ENCODE results near the gene SLX4. TPM values are rescaled to one million over a fixed set of nuclear protein-coding genes. Genes with fewer than 3 reads are reported as not detected.

Gene SLX4
- total RNA-seq, 1 donor from 2014 or later: 12.0 TPM

DNA sequence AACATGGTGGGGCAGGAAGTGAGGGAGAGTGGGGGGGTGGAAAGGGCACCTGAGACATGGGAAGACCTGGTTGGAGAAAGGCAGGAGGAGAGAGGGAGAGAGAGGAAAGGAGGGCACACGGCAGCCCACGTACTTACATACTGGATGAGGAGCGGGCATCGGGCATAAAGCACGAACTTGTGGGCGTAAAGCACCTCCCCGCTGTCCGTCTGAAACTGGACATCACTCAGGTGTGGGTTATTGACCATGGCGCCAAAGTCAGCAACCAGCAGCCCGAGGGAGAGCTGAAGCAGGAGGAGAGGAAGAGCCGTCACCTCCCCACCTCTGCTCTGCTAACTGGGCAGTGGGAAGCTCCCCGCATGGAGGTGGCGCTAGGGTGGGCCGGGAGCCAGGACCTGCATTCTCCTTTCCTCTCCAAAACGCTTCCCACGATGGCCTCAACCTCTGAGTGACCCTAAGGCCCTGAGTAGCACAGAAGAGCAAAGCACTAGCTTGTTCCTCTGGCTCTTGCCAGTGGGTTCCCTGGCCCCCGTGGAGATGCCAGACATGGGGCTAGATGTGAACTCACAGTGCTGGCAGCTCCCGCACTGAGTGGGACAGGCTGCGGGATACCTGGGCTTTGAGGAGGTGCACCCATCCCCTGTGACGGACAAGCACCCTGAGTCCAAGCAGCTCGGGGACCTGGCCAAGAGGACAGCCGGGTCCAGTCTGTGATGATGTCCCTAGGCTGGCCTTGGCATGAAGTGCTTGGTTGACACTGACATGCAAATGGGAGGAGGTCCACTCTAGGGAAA lies 16.9 kb downstream of the SLX4 start:
- DNase-seq (ENCODE audit: low spot score in 2 of 2, unreplicated experiment in 2 of 2): no peak
- H3K9me3 Mint-ChIP-seq: no peaks in the 10 kb centered on the region
- peaks cover 28% of the 10 kb centered on the region for H3K36me3 Mint-ChIP-seq
- no peak for TF ChIP-seq CTCF (IDR thresholded peaks at IDR 0.05; ENCODE audit: unreplicated experiment)
- H3K27ac Mint-ChIP-seq: no peak overlapping the region
- H3K4me3 Mint-ChIP-seq: no peak overlapping the region
- no peaks in the 10 kb centered on the region for H3K4me1 Mint-ChIP-seq
- no peaks in the 10 kb centered on the region for H3K27me3 Mint-ChIP-seq (ENCODE audit: low read depth)

- no peak overlapping the region for H3K27ac Mint-ChIP-seq
- H3K9me3 Mint-ChIP-seq: no peaks in the 10 kb centered on the region
- H3K4me3 Mint-ChIP-seq: no peak overlapping the region
- no peak for TF ChIP-seq CTCF (IDR thresholded peaks at IDR 0.05; ENCODE audit: unreplicated experiment)
- DNase-seq (ENCODE audit: low spot score in 2 of 2, unreplicated experiment in 2 of 2): no peak
- no peaks in the 10 kb centered on the region for H3K4me1 Mint-ChIP-seq
- H3K27me3 Mint-ChIP-seq (ENCODE audit: low read depth): no peaks in the 10 kb centered on the region
- peaks cover 24% of the 10 kb centered on the region for H3K36me3 Mint-ChIP-seq
These were observed 18.8 kb downstream of the SLX4 start for GRCh38 chr16:3592559-3592958.

DNA sequence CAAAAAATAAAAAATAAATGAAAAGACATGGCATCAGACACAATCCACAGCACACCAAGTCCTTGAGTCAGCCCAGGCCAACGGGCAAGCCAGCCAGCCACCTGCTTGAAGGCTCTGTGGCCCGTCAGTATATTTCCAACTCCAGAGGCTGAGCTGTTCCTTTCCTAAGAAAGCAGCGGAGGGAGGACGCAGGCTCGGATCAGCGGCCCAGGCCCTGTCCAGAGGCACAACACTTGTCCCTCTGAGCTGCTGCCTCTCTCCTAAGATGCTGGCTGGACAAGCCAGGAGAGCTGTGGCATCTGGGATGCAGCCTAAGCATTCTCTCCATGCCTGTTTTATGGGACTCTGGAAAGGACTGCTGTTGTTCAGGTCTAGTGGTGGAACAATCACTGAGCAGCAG lies 19.4 kb downstream of the SLX4 start:
- Mint-ChIP-seq H3K36me3 (peaks cover 24% of the 10 kb centered on the region), H3K27me3 (ENCODE audit: low read depth) (no peaks in the 10 kb centered on the region), H3K4me1 (no peaks in the 10 kb centered on the region), H3K4me3 (no peak overlapping the region), H3K27ac (no peak overlapping the region), H3K9me3 (no peaks in the 10 kb centered on the region)
- TF ChIP-seq CTCF (IDR thresholded peaks at IDR 0.05; ENCODE audit: unreplicated experiment): no peak
- DNase-seq (ENCODE audit: low spot score in 2 of 2, unreplicated experiment in 2 of 2): no peak

DNA sequence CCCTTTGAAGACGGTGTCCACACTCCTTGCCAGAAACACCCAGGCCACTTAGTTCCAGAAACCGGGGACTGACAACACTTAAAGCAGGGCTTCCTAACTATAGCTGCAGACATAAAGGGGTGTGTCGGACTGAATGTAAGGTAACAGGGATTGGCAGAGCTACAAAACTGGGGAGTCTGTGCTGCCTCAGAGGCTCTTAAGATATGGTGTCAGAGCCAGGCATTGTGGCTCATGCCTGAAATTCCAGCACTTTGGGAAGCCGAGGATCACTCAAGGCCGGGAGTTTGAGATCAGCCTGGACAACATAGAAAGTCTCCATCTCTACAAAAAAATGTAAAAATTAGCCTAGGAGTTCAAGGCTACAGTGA lies 20.0 kb downstream of the SLX4 start:
- no peaks in the 10 kb centered on the region for H3K27me3 Mint-ChIP-seq (ENCODE audit: low read depth)
- no peak for TF ChIP-seq CTCF (IDR thresholded peaks at IDR 0.05; ENCODE audit: unreplicated experiment)
- H3K36me3 Mint-ChIP-seq: peaks cover 27% of the 10 kb centered on the region
- H3K4me1 Mint-ChIP-seq: no peaks in the 10 kb centered on the region
- DNase-seq (ENCODE audit: low spot score in 2 of 2, unreplicated experiment in 2 of 2): no peak
- H3K4me3 Mint-ChIP-seq: no peak overlapping the region
- no peak overlapping the region for H3K27ac Mint-ChIP-seq
- no peaks in the 10 kb centered on the region for H3K9me3 Mint-ChIP-seq

GRCh38 chr16:3590736-3591435 lies 20.5 kb downstream of the SLX4 start:
- no peak for TF ChIP-seq CTCF (IDR thresholded peaks at IDR 0.05; ENCODE audit: unreplicated experiment)
- no peaks in the 10 kb centered on the region for H3K9me3 Mint-ChIP-seq
- H3K36me3 Mint-ChIP-seq: peaks cover 27% of the 10 kb centered on the region
- DNase-seq (ENCODE audit: low spot score in 2 of 2, unreplicated experiment in 2 of 2): no peak
- H3K27me3 Mint-ChIP-seq (ENCODE audit: low read depth): no peaks in the 10 kb centered on the region
- H3K27ac Mint-ChIP-seq: no peak overlapping the region
- no peaks in the 10 kb centered on the region for H3K4me1 Mint-ChIP-seq
- H3K4me3 Mint-ChIP-seq: no peak overlapping the region

Data from mesothelial cell of epicardium (in vitro differentiated cells).